ENCODE results near the gene S100P. TPM values are rescaled to one million over a fixed set of nuclear protein-coding genes. Genes with fewer than 3 reads are reported as not detected.
"Not testable (repeated sequence)": the region's sequence is repeated elsewhere in the genome, so short reads cannot be mapped to it uniquely, and the experiment has no call there.

The S100P gene
- total RNA-seq, 4 donors from 2014 or later, result 7.5 to 7.8 TPM; not detected in 2

GRCh38 chr4:6647582-6648230 is 46.0 kb upstream of the S100P start:
- no peak for DNase-seq
- Histone ChIP-seq H3K4me3 (no peak overlapping the region), H3K36me3 (peaks cover 0 to 4% (median 0%) of the 10 kb centered on the region in 4 donors), H3K27me3 (no peaks in the 10 kb centered on the region), H3K9me3 (no peaks in the 10 kb centered on the region), H3K4me1 (peaks cover under 1 to 6% (median 5%) of the 10 kb centered on the region in 4 donors), H3K27ac (no peak overlapping the region)
- intact Hi-C loops (cut with DNase I; ENCODE audit: low total_unique reads), result loop anchor here (10.0 kb wide), 1 partner anchor 57 kb away; the partner anchor contains the start of gene MRFAP1L1
- no peak for TF ChIP-seq EP300 (IDR thresholded peaks at IDR 0.05; ENCODE audit: low read depth)
- TF ChIP-seq POLR2AphosphoS5 (IDR thresholded peaks at IDR 0.05), result no peak
- TF ChIP-seq POLR2A (IDR thresholded peaks at IDR 0.05), result no peak
- TF ChIP-seq CTCF (IDR thresholded peaks at IDR 0.05), result no peak
- WGBS, 2 donors (ENCODE audit: low coverage in 1 of 2), result 63 to 80% methylated on average over 1 to 6 of the region's 6 CpGs
- in situ Hi-C loops (cut with MboI; ENCODE audit: low pct_ligation_motif_present in 1 of 4, low pct_unique_long_range_greater_than_20kb in 1 of 4, low sequenced_read_pairs in 3 of 4), result no loop called here

DNA sequence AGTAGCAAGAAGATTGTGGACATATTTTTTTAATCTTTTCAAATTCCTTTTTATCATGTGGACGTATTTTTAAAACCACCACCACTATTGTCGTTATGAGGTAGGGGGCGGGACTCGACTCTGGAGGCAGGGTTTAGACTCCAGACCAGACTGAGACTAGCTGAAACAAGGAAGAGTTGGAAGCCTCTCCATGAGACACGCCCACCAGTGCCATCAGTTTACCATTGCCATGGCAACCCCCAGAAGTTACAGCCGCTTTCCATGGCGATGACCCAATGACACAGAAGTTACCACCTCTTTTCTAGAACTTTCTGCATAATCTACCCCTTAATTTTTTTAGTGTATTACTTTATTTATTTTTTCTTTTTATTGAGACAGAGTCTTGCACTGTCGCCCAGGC is 44.5 kb upstream of the S100P start:
- Histone ChIP-seq H3K4me1 (no peaks in the 10 kb centered on the region), H3K27ac (no peak overlapping the region), H3K27me3 (no peaks in the 10 kb centered on the region), H3K9me3 (no peaks in the 10 kb centered on the region), H3K4me3 (no peak overlapping the region), H3K36me3 (no peaks in the 10 kb centered on the region)
- in situ Hi-C loops (cut with MboI; ENCODE audit: low pct_ligation_motif_present in 1 of 4, low pct_unique_long_range_greater_than_20kb in 1 of 4, low sequenced_read_pairs in 3 of 4), result no loop called here
- 79 to 86% methylated on average over 7 to 8 of the region's 8 CpGs for WGBS, 2 donors (ENCODE audit: low coverage in 1 of 2)
- no peak for DNase-seq
- intact Hi-C loops (cut with DNase I; ENCODE audit: low total_unique reads), result loop anchor here (10.0 kb wide), 1 partner anchor 56 kb away; the partner anchor contains the start of gene MRFAP1L1
- TF ChIP-seq EP300 (IDR thresholded peaks at IDR 0.05; ENCODE audit: low read depth), result no peak
- no peak for TF ChIP-seq POLR2AphosphoS5 (IDR thresholded peaks at IDR 0.05)
- TF ChIP-seq POLR2A (IDR thresholded peaks at IDR 0.05), result no peak
- no peak for TF ChIP-seq CTCF (IDR thresholded peaks at IDR 0.05)

DNA sequence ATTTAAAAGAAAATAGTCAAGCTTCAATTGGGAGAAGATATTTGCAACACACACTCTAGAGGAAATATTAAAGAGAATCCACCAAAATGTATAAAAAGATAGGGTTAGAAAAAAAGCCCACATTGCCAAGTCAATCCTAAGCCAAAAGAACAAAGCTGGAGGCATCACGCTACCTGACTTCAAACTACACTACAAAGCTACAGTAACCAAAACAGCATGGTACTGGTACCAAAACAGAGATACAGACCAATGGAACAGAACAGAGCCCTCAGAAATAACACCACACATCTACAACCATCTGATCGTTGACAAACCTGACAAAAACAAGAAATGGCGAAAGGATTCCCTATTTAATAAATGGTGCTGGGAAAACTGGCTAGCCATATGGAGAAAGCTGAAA is 39.5 kb upstream of the S100P start:
- H3K27ac ChIP-seq; intact Hi-C loops (cut with DNase I; ENCODE audit: low total_unique reads); DNase-seq; H3K9me3 ChIP-seq; H3K36me3 ChIP-seq; H3K4me3 ChIP-seq; in situ Hi-C loops (cut with MboI; ENCODE audit: low pct_ligation_motif_present in 1 of 4, low pct_unique_long_range_greater_than_20kb in 1 of 4, low sequenced_read_pairs in 3 of 4): not testable (repeated sequence)
- WGBS, 2 donors (ENCODE audit: low coverage in 1 of 2), result 52 to 100% methylated on average over 1 to 3 of the region's 3 CpGs
- H3K27me3 ChIP-seq, result peaks cover 12% of the 10 kb centered on the region
- H3K4me1 ChIP-seq, result peaks cover 0 to 11% (median 0%) of the 10 kb centered on the region in 4 donors

DNA sequence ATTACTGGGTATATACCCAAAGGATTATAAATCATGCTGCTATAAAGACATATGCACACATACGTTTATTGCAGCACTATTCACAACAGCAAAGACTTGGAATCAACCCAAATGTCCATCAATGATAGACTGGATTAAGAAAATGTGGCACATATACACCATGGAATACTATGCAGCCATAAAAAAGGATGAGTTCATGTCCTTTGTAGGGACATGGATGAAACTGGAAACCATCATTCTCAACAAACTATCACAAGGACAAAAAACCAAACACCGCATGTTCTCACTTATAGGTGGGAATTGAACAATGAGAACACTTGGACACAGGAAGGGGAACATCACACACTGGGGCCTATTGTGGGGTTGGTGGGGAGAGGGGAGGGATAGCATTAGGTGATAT is 38.4 kb upstream of the S100P start:
- intact Hi-C loops (cut with DNase I; ENCODE audit: low total_unique reads); DNase-seq; H3K9me3 ChIP-seq; H3K27ac ChIP-seq; H3K36me3 ChIP-seq; H3K4me3 ChIP-seq; in situ Hi-C loops (cut with MboI; ENCODE audit: low pct_ligation_motif_present in 1 of 4, low pct_unique_long_range_greater_than_20kb in 1 of 4, low sequenced_read_pairs in 3 of 4): not testable (repeated sequence)
- Histone ChIP-seq H3K4me1 (peaks cover 0 to 14% (median 0%) of the 10 kb centered on the region in 4 donors), H3K27me3 (peaks cover 21% of the 10 kb centered on the region)
- WGBS, 2 donors (ENCODE audit: low coverage in 1 of 2), result 75 to 100% methylated on average over 1 to 2 of the region's 2 CpGs

GRCh38 chr4:6655924-6656323 is 37.8 kb upstream of the S100P start:
- 83% methylated on average over 5 of the region's 5 CpGs; no CpG with 5 or more reads in 1 of the 2 donors for WGBS, 2 donors (ENCODE audit: low coverage in 1 of 2)
- DNase-seq, result no peak
- Histone ChIP-seq H3K27ac (no peak overlapping the region), H3K9me3 (no peaks in the 10 kb centered on the region), H3K4me3 (no peak overlapping the region), H3K27me3 (peaks cover 21% of the 10 kb centered on the region), H3K36me3 (no peaks in the 10 kb centered on the region), H3K4me1 (peaks cover 0 to 14% (median 0%) of the 10 kb centered on the region in 4 donors)
- no peak for TF ChIP-seq POLR2AphosphoS5 (IDR thresholded peaks at IDR 0.05)
- TF ChIP-seq POLR2A (IDR thresholded peaks at IDR 0.05), result no peak
- no peak for TF ChIP-seq EP300 (IDR thresholded peaks at IDR 0.05; ENCODE audit: low read depth)
- TF ChIP-seq CTCF (IDR thresholded peaks at IDR 0.05), result no peak
- in situ Hi-C loops (cut with MboI; ENCODE audit: low pct_ligation_motif_present in 1 of 4, low pct_unique_long_range_greater_than_20kb in 1 of 4, low sequenced_read_pairs in 3 of 4) (no loop called here), intact Hi-C loops (cut with DNase I; ENCODE audit: low total_unique reads) (no loop called here)

Data from transverse colon (tissue), 4 donors.